ENCODE data around the gene FNTB. TPM values are rescaled to one million over a fixed set of nuclear protein-coding genes. Genes with fewer than 3 reads are reported as not detected.

FNTB gene
- total and polyA plus RNA-seq, 9 of the 15 experiments (the other 6 are each of a cell fraction or from before 2014, with no cell fraction given) = 6.9 to 23.2 (median 12.2) TPM

DNA sequence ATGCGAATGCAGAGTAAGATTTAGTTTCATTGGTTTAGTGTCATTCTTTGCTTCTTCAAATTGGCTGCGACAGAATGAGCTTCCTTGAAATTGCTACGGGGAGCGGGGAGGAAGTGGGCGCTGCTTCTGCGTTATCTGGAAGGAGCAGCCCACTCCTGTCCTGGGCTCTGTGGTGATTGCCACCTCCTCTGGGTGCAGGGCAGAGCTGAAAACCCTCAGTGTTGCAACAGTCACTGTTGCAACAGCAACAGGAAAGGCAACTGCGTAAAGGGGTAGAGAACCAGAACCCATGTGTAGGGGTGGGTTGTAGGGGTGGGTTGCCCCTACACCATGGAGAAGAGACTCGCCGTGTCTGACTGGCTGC, 57.9 kb downstream of the FNTB start (continued):
- TF ChIP-seq TOE1 (IDR thresholded peaks at IDR 0.05; ENCODE audit: borderline replicate concordance) (no peak), TOE1 (CRISPR knock-in tag; IDR thresholded peaks at IDR 0.05; ENCODE audit: borderline replicate concordance, low read depth) (no peak), FOSL1 (tag; conservative IDR thresholded peaks at IDR 0.05) (no peak), NRF1 (conservative IDR thresholded peaks at IDR 0.05 in 1 of 2, IDR thresholded peaks at IDR 0.05 in 1 of 2) (0 out of 4 replicates have a peak, but pooled peaks have one; percentile 15 to 35), CXXC5 (CRISPR knock-in tag; IDR thresholded peaks at IDR 0.05) (peak; percentile 72), HNRNPLL (IDR thresholded peaks at IDR 0.05; ENCODE audit: low read depth, low read length, poor library complexity, severe bottlenecking) (peak; percentile 39), NFE2 (IDR thresholded peaks at IDR 0.05; ENCODE audit: low read depth) (0 out of 2 replicates have a peak, but pooled peaks have one; percentile 8), MBD2 (IDR thresholded peaks at IDR 0.05; ENCODE audit: borderline replicate concordance, low read depth) (peak; percentile 35; the same call in 1 of the 2 replicates), RUNX1 (IDR thresholded peaks at IDR 0.05; ENCODE audit: low read depth) (0 out of 2 replicates have a peak, but pooled peaks have one; percentile 34), ZBTB7A (IDR thresholded peaks at IDR 0.05; ENCODE audit: borderline replicate concordance, control insufficient read depth, low read depth, low read length) (peak; percentile 41; the same call in 1 of the 2 replicates), ZNF584 (CRISPR knock-in tag; IDR thresholded peaks at IDR 0.05; ENCODE audit: low read depth) (0 out of 2 replicates have a peak, but pooled peaks have one; percentile 67), NCOA1 (IDR thresholded peaks at IDR 0.05; ENCODE audit: low read depth) (no peak), SIRT6 (IDR thresholded peaks at IDR 0.05; ENCODE audit: low read depth, low read length) (no peak), RFX7 (CRISPR knock-in tag; IDR thresholded peaks at IDR 0.05) (no peak), HDAC1 (IDR thresholded peaks at IDR 0.05) (peak in 1 of 2 experiments; percentile 54; a peak in 1 of 4 replicates), KDM1A (IDR thresholded peaks at IDR 0.05) (peak in 1 of 2 experiments; percentile 33; a peak in 1 of 4 replicates), MYNN (IDR thresholded peaks at IDR 0.05) (peak; percentile 93), MYNN (CRISPR knock-in tag; IDR thresholded peaks at IDR 0.05) (no peak), NEUROD1 (IDR thresholded peaks at IDR 0.05; ENCODE audit: borderline replicate concordance, low read depth, low read length, partially characterized antibody) (peak; percentile 77), TBP (optimal IDR thresholded peaks at IDR 0.05; ENCODE audit: low read depth, low read length) (peak; percentile 37), EP400 (IDR thresholded peaks at IDR 0.05) (0 out of 2 replicates have a peak, but pooled peaks have one; percentile 9), HLTF (IDR thresholded peaks at IDR 0.05) (no peak), NFIC (IDR thresholded peaks at IDR 0.05) (peak; percentile 58), SPI1 (IDR thresholded peaks at IDR 0.05; ENCODE audit: borderline replicate concordance, low read depth, low read length) (peak; percentile 96)
- TF ChIP-seq, protein P1, sequence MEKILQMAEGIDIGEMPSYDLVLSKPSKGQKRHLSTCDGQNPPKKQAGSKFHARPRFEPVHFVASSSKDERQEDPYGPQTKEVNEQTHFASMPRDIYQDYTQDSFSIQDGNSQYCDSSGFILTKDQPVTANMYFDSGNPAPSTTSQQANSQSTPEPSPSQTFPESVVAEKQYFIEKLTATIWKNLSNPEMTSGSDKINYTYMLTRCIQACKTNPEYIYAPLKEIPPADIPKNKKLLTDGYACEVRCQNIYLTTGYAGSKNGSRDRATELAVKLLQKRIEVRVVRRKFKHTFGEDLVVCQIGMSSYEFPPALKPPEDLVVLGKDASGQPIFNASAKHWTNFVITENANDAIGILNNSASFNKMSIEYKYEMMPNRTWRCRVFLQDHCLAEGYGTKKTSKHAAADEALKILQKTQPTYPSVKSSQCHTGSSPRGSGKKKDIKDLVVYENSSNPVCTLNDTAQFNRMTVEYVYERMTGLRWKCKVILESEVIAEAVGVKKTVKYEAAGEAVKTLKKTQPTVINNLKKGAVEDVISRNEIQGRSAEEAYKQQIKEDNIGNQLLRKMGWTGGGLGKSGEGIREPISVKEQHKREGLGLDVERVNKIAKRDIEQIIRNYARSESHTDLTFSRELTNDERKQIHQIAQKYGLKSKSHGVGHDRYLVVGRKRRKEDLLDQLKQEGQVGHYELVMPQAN (IDR thresholded peaks at IDR 0.05; ENCODE audit: borderline replicate concordance) = no peak
- TF ChIP-seq, protein P2, sequence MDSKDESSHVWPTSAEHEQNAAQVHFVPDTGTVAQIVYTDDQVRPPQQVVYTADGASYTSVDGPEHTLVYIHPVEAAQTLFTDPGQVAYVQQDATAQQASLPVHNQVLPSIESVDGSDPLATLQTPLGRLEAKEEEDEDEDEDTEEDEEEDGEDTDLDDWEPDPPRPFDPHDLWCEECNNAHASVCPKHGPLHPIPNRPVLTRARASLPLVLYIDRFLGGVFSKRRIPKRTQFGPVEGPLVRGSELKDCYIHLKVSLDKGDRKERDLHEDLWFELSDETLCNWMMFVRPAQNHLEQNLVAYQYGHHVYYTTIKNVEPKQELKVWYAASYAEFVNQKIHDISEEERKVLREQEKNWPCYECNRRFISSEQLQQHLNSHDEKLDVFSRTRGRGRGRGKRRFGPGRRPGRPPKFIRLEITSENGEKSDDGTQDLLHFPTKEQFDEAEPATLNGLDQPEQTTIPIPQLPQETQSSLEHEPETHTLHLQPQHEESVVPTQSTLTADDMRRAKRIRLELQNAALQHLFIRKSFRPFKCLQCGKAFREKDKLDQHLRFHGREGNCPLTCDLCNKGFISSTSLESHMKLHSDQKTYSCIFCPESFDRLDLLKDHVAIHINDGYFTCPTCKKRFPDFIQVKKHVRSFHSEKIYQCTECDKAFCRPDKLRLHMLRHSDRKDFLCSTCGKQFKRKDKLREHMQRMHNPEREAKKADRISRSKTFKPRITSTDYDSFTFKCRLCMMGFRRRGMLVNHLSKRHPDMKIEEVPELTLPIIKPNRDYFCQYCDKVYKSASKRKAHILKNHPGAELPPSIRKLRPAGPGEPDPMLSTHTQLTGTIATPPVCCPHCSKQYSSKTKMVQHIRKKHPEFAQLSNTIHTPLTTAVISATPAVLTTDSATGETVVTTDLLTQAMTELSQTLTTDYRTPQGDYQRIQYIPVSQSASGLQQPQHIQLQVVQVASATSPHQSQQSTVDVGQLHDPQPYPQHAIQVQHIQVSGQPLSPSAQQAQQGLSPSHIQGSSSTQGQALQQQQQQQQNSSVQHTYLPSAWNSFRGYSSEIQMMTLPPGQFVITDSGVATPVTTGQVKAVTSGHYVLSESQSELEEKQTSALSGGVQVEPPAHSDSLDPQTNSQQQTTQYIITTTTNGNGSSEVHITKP (IDR thresholded peaks at IDR 0.05; ENCODE audit: partially characterized antibody) = peak; percentile 44

All from K562 (cell line).